Hepatocyte (in vitro differentiated cells): ENCODE results near the gene LSAMP. TPM values are rescaled to one million over a fixed set of nuclear protein-coding genes. Genes with fewer than 3 reads are reported as not detected.
A peak's percentile ranks its signal among the peaks of the same experiment; 100 is the strongest.

Experiments used
- DNase-seq: peaks from one replicate; pipeline ENCODE4 v3.0.0-alpha.2; 2016; ENCODE audit warnings: low spot score
- H2AFZ ChIP-seq: fragments of 200-600 bp; sonication (generic); 2 replicates; pipeline ENCODE4 v1.6.0; 2016; ENCODE audit warnings: antibody characterized with exemption, mild to moderate bottlenecking
- H3K27ac ChIP-seq: fragments of 200-600 bp; sonication (generic); 2 replicates; pipeline ENCODE4 v1.5.1; 2016; ENCODE audit warnings: mild to moderate bottlenecking
- H3K27me3 ChIP-seq: fragments of 200-600 bp; sonication (generic); 2 replicates; pipeline ENCODE4 v1.6.1; 2016
- H3K36me3 ChIP-seq: fragments of 200-600 bp; sonication (generic); replicated peaks from 2 replicates; pipeline ENCODE4 v1.5.1; 2016; ENCODE audit warnings: low read depth; ENCODE audit not compliant: insufficient read depth
- H3K4me1 ChIP-seq: fragments of 200-600 bp; sonication (generic); 2 replicates; pipeline ENCODE4 v1.5.1; 2016; ENCODE audit warnings: mild to moderate bottlenecking, moderate library complexity; ENCODE audit not compliant: insufficient read depth
- H3K4me2 ChIP-seq: fragments of 200-600 bp; sonication (generic); 2 replicates; pipeline ENCODE4 v1.6.0; 2016
- H3K4me3 ChIP-seq: fragments of 200-600 bp; sonication (generic); 2 replicates; pipeline ENCODE4 v1.5.1; 2016; ENCODE audit warnings: mild to moderate bottlenecking
- H3K79me2 ChIP-seq: fragments of 200-600 bp; sonication (generic); 2 replicates; pipeline ENCODE4 v1.6.0; 2017; ENCODE audit warnings: mild to moderate bottlenecking
- H3K9me2 ChIP-seq: fragments of 200-600 bp; sonication (generic); replicated peaks from 2 replicates; pipeline ENCODE4 v1.6.0; 2017; ENCODE audit warnings: mild to moderate bottlenecking; ENCODE audit not compliant: insufficient read depth
- H3K9me3 ChIP-seq: fragments of 200-600 bp; sonication (generic); 2 replicates; pipeline ENCODE4 v1.5.1; 2016; ENCODE audit warnings: low read depth, mild to moderate bottlenecking
- H4K20me1 ChIP-seq: fragments of 200-600 bp; sonication (generic); 2 replicates; pipeline ENCODE4 v1.6.0; 2016; ENCODE audit warnings: mild to moderate bottlenecking; ENCODE audit not compliant: insufficient read depth, poor library complexity, severe bottlenecking
- EZH2 ChIP-seq: fragments of 200-600 bp; sonication (generic); IDR thresholded peaks from 2 replicates; pipeline ENCODE4 v1.6.1; 2016; ENCODE audit warnings: antibody characterized with exemption, mild to moderate bottlenecking, borderline replicate concordance
- EZH2phosphoT487 ChIP-seq: fragments of 200-600 bp; sonication (generic); IDR thresholded peaks from one replicate; pipeline ENCODE4 v1.6.1; 2018; ENCODE audit warnings: antibody characterized with exemption, mild to moderate bottlenecking, low read depth, moderate library complexity; ENCODE audit not compliant: unreplicated experiment, severe bottlenecking
- WGBS: methylation state at CpG from one replicate; pipeline ENCODE4 v1.1.6; 2016; ENCODE audit warnings: low lambda C conversion rate; ENCODE audit errors: missing lambda C conversion rate; 5-methylcytosine and 5-hydroxymethylcytosine counted together
- polyA plus RNA-seq: library from polyadenylated mRNA; unstranded; fragments of >200 nt; fragmentation: Nextera tagmentation; extraction: Ambion mirVana; gene quantifications from 2 replicates; pipeline ENCODE4 v1.2.1, GENCODE V29; 2016
- total RNA-seq: library from RNA; depleted of rRNA; stranded (reverse); fragments of >200 nt; gene quantifications from 2 replicates; pipeline ENCODE4 v1.2.3, GENCODE V29; 2014
- TF ChIP-seq, protein P1 (sequence below): fragments of 200-600 bp; sonication (generic); IDR thresholded peaks from 2 replicates; pipeline ENCODE4 v1.5.1; 2016; ENCODE audit warnings: antibody characterized with exemption, mild to moderate bottlenecking; ENCODE audit not compliant: poor library complexity

Gene LSAMP
- total and polyA plus RNA-seq, 2 experiments from 2014 or later = 15.1 to 22.3 TPM

DNA sequence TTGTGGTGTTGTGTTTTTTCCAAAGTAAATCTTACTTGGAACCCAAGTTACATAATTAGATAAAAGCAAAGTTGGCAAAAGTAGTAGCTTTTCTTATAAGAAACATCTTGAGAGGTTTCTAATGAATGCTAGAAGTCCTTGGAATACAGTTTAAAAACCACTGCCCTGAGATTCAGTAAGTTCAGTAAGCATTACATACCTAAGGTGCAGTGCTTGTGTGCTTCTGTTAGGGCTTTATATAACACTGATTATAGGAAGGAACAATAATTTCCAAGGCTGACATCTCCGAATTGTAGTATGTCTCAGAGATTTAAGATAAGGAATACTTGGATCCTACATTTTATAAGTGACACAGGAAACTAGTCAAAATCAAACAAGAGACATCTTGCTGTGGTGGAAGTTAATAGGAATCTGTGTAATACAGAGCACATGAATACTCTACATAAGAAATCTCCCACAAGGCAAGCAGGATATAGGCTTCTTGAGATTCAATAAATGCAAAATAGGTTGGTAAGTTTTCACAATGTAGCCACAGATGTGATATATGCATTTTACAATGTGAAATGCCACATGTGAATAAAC is 268.2 kb downstream of the LSAMP start:
- no peak for DNase-seq
- Histone ChIP-seq H3K79me2 (no peaks in the 10 kb centered on the region), H3K9me2 (no peaks in the 10 kb centered on the region), H3K4me3 (no peak overlapping the region), H3K4me2 (no peak overlapping the region), H3K36me3 (no peaks in the 10 kb centered on the region), H2AFZ (no peak overlapping the region), H4K20me1 (no peaks in the 10 kb centered on the region), H3K9me3 (no peaks in the 10 kb centered on the region), H3K4me1 (no peaks in the 10 kb centered on the region), H3K27ac (peak overlapping the region; percentile 36), H3K27me3 (no peaks in the 10 kb centered on the region)
- TF ChIP-seq EZH2 (no peak), EZH2phosphoT487 (no peak)
- TF ChIP-seq, protein P1, sequence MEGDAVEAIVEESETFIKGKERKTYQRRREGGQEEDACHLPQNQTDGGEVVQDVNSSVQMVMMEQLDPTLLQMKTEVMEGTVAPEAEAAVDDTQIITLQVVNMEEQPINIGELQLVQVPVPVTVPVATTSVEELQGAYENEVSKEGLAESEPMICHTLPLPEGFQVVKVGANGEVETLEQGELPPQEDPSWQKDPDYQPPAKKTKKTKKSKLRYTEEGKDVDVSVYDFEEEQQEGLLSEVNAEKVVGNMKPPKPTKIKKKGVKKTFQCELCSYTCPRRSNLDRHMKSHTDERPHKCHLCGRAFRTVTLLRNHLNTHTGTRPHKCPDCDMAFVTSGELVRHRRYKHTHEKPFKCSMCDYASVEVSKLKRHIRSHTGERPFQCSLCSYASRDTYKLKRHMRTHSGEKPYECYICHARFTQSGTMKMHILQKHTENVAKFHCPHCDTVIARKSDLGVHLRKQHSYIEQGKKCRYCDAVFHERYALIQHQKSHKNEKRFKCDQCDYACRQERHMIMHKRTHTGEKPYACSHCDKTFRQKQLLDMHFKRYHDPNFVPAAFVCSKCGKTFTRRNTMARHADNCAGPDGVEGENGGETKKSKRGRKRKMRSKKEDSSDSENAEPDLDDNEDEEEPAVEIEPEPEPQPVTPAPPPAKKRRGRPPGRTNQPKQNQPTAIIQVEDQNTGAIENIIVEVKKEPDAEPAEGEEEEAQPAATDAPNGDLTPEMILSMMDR = no peak
- 46% methylated on average over 1 of the region's 1 CpG for WGBS

DNA sequence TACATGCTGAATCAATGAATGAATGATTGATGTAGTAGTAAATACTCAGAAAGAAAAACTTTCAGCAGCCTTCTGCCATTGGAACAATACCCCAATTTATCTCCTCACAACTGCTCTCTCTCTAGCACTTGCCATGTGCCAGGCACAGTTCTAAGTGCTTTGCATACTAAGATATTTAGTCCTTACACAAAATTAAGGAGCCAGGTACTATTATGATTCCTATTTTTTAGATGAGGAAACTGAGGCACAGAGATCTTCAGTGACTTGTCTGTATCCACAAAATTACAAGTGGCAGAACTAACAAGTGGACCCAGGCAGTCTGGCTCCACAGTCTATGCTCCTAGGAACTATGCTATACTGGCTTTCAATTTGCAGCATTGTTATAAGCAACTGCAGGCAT is 279.2 kb downstream of the LSAMP start:
- no peak overlapping the region for H2AFZ ChIP-seq
- no peaks in the 10 kb centered on the region for H3K9me2 ChIP-seq
- TF ChIP-seq, protein P1 = no peak
- no peak for TF ChIP-seq EZH2
- TF ChIP-seq EZH2phosphoT487 = no peak
- peaks cover 2% of the 10 kb centered on the region for H3K4me1 ChIP-seq
- H3K36me3 ChIP-seq = no peaks in the 10 kb centered on the region
- H3K27ac ChIP-seq = no peak overlapping the region
- H3K9me3 ChIP-seq = no peaks in the 10 kb centered on the region
- H3K4me2 ChIP-seq = no peak overlapping the region
- DNase-seq = no peak
- no peaks in the 10 kb centered on the region for H3K27me3 ChIP-seq
- no peaks in the 10 kb centered on the region for H3K79me2 ChIP-seq
- H3K4me3 ChIP-seq = no peak overlapping the region
- H4K20me1 ChIP-seq = no peaks in the 10 kb centered on the region

DNA sequence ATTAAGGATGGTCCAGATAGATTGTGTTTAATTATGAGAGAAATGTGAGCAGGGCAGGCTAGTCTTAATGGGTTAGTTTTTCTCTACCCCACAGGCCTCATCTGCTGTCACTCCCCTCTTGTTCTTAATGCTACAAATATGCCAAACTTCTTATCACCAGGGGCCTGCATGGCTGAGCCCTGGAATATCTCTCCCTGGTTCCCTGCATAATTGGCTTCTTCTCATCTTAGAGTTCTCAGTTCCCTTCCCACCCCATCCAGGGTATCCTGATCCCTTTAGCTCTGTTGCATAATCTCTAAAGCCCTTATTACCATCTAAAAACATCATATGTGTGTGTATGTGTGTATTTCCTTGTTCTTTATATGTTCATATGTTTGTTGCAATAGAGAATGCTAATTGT is 279.6 kb downstream of the LSAMP start:
- Histone ChIP-seq H3K9me2 (no peaks in the 10 kb centered on the region), H2AFZ (no peak overlapping the region), H3K4me3 (no peak overlapping the region), H3K27ac (no peak overlapping the region), H3K4me2 (no peak overlapping the region), H3K36me3 (no peaks in the 10 kb centered on the region), H3K9me3 (no peaks in the 10 kb centered on the region), H3K4me1 (peaks cover 2% of the 10 kb centered on the region), H3K79me2 (no peaks in the 10 kb centered on the region), H4K20me1 (no peaks in the 10 kb centered on the region), H3K27me3 (no peaks in the 10 kb centered on the region)
- DNase-seq = no peak
- no peak for TF ChIP-seq EZH2
- TF ChIP-seq, protein P1 = no peak
- no peak for TF ChIP-seq EZH2phosphoT487

DNA sequence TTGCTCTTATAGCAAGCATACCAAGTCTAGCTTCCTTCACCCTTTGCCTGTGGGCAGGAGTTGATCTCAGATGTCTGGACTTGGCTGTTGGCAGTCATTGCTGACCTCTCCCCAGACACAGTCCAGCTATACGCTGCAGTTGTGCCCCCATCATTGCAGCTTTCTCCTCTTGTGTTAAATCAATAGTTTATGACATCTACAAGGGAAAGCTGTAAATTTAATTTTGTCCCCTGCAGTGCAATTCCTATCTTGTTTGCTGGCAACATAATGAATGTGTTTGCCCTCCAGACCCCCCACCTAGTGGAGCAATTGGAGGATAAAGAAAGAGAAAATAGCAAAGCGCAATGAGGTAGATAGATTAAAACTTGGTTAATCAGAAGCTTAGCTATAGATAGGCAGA is 280.2 kb downstream of the LSAMP start:
- Histone ChIP-seq H3K9me3 (no peaks in the 10 kb centered on the region), H3K4me3 (no peak overlapping the region), H3K4me1 (peaks cover 2% of the 10 kb centered on the region), H3K27me3 (no peaks in the 10 kb centered on the region), H3K9me2 (no peaks in the 10 kb centered on the region), H3K79me2 (no peaks in the 10 kb centered on the region), H3K4me2 (no peak overlapping the region), H3K36me3 (no peaks in the 10 kb centered on the region), H4K20me1 (no peaks in the 10 kb centered on the region), H3K27ac (no peak overlapping the region), H2AFZ (no peak overlapping the region)
- WGBS = 71% methylated on average over 2 of the region's 2 CpGs
- no peak for DNase-seq
- TF ChIP-seq EZH2phosphoT487 (no peak), EZH2 (no peak)
- TF ChIP-seq, protein P1 = no peak
